Lung (tissue), 12 donors: ENCODE results near the gene SPSB1. TPM values are rescaled to one million over a fixed set of nuclear protein-coding genes. Genes with fewer than 3 reads are reported as not detected.
A peak's percentile ranks its signal among the peaks of the same experiment; 100 is the strongest.

ENCODE experiments used
- ATAC-seq: fragments of 200-7000 bp; cut with Tn5 transposase; one replicate; pipeline ENCODE4 v1.9.1; 2020; ENCODE audit warnings: moderate number of reproducible peaks; ENCODE audit not compliant: insufficient read depth, low FRiP score
- DNase-seq, 3 donors: peaks; one replicate each; pipeline ENCODE4 v3.0.0-alpha.2; 2013 to 2017
- H3K27ac ChIP-seq, 2 donors: one replicate each; pipeline ENCODE4 v1.5.1; 2013; ENCODE audit warnings: mild to moderate bottlenecking in 2 of 2, moderate library complexity in 2 of 2, control low read depth in 1 of 2, inconsistent platforms in 1 of 2, low read depth in 1 of 2, low read length in 1 of 2
- H3K27me3 ChIP-seq, 3 donors: one replicate each; pipeline ENCODE4 v1.5.1; 2013; ENCODE audit warnings: low read length in 2 of 3; ENCODE audit not compliant: control insufficient read depth in 3 of 3, insufficient read depth in 3 of 3
- H3K36me3 ChIP-seq, 4 donors: one replicate each; pipeline ENCODE4 v1.5.1; 2013; ENCODE audit warnings: low read length in 4 of 4, mild to moderate bottlenecking in 1 of 4, moderate library complexity in 1 of 4; ENCODE audit not compliant: control insufficient read depth in 4 of 4, insufficient read depth in 4 of 4
- H3K4me1 ChIP-seq, 5 donors: one replicate each; pipeline ENCODE4 v1.5.1; 2013; ENCODE audit warnings: low read length in 5 of 5, mild to moderate bottlenecking in 2 of 5, moderate library complexity in 1 of 5; ENCODE audit not compliant: control insufficient read depth in 5 of 5, insufficient read depth in 5 of 5
- H3K4me3 ChIP-seq: one replicate; pipeline ENCODE4 v1.5.1; 2013; ENCODE audit warnings: mild to moderate bottlenecking, control low read depth, moderate library complexity
- H3K9ac ChIP-seq, 2 donors: one replicate each; pipeline ENCODE4 v1.5.1; 2013; ENCODE audit warnings: low read length in 2 of 2, control low read depth in 1 of 2; ENCODE audit not compliant: insufficient read depth in 1 of 2
- H3K9me3 ChIP-seq, 4 donors: one replicate each; pipeline ENCODE4 v1.5.1; 2013; ENCODE audit warnings: low read length in 3 of 4, mild to moderate bottlenecking in 1 of 4, moderate library complexity in 1 of 4; ENCODE audit not compliant: control insufficient read depth in 4 of 4, insufficient read depth in 3 of 4
- WGBS, 2 donors: extraction: QIAGEN DNeasy Blood & Tissue Kit; methylation state at CpG; one replicate each; pipeline ENCODE4 v1.1.7; 2013; 5-methylcytosine and 5-hydroxymethylcytosine counted together
- polyA plus RNA-seq, 2 donors: library from polyadenylated mRNA; stranded (reverse); fragments of 200-250 nt; gene quantifications; one replicate each; pipeline ENCODE4 v1.2.1, GENCODE V29; 2013
- total RNA-seq, 2 donors: library from RNA; depleted of rRNA in 1 of 2; stranded (reverse); fragments of >200 nt in 1 of 2; gene quantifications; one replicate each; pipeline ENCODE4 v1.2.1, GENCODE V29; 2014 to 2021
- TF ChIP-seq, protein P1 (sequence below): IDR thresholded peaks from 2 replicates; pipeline ENCODE4 v1.5.1; 2012; ENCODE audit warnings: mild to moderate bottlenecking; ENCODE audit errors: control extremely low read depth, extremely low read depth
- donor health status: control.
- donor health status: control.
- donor health status: Bipolar disorder and iron deficiency.
- donor health status: healthy.
- donor health status: DM: yes; HTN: yes; CAD: no.

Gene SPSB1
- total and polyA plus RNA-seq, 4 donors: 9.5 to 25.9 (median 21.6) TPM

DNA sequence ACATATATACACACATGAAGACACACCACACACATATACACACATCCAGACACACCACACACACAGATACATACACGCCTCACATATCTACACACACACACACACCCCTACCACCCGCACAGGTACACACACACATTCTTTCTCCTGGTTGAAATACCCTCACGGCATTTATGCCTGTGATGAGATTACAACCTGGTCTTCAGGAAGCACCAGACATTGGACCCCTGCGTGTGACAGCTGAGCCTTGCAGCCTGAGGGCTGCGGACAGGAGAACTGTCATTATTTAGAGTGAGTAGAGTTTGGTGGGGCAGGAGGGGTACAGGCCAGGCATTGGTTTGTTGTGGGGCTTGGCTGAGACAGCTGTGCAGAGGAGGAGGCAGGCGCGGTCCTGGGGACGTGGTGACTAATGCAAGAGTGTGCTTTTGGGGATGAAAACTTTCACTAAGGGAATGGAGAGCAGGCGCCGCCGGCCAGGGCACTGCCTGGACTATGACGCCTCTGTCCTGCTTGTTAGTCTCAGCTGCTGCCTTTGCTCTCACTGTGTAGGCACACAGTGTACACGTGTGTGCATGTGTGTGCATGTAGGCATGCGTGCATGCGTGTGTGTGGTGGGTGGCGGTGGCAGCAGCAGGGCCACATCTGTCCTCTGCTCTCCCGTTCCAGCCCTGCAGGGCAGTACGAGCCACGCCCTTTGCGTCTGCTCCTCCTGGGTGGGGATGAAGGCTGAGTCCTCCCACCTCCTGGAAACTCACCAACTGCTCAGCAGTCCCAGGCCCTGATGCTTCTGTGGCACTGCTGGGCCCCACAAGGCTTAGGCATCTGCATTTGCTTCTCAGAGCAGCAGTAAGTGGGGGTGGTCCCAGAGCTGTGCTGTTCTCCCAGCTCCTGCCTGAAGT lies 57.6 kb downstream of the SPSB1 start:
- peak overlapping the region in 1 of 2 donors; percentile 2 for H3K27ac ChIP-seq
- H3K9ac ChIP-seq: no peak overlapping the region
- H3K27me3 ChIP-seq: no peaks in the 10 kb centered on the region
- TF ChIP-seq, protein P1, sequence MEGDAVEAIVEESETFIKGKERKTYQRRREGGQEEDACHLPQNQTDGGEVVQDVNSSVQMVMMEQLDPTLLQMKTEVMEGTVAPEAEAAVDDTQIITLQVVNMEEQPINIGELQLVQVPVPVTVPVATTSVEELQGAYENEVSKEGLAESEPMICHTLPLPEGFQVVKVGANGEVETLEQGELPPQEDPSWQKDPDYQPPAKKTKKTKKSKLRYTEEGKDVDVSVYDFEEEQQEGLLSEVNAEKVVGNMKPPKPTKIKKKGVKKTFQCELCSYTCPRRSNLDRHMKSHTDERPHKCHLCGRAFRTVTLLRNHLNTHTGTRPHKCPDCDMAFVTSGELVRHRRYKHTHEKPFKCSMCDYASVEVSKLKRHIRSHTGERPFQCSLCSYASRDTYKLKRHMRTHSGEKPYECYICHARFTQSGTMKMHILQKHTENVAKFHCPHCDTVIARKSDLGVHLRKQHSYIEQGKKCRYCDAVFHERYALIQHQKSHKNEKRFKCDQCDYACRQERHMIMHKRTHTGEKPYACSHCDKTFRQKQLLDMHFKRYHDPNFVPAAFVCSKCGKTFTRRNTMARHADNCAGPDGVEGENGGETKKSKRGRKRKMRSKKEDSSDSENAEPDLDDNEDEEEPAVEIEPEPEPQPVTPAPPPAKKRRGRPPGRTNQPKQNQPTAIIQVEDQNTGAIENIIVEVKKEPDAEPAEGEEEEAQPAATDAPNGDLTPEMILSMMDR: no peak
- ATAC-seq (no peak), DNase-seq (no peak)
- 92 to 94% methylated on average over 20 of the region's 20 CpGs for WGBS, 2 donors
- H3K4me3 ChIP-seq: no peak overlapping the region
- H3K36me3 ChIP-seq: peaks cover 0 to 2% (median 0%) of the 10 kb centered on the region in 4 donors
- H3K9me3 ChIP-seq: peaks cover 0 to 2% (median 0%) of the 10 kb centered on the region in 4 donors
- H3K4me1 ChIP-seq: peaks cover 0 to 9% (median 3%) of the 10 kb centered on the region in 5 donors

GRCh38 chr1:9350960-9351359 lies 58.3 kb downstream of the SPSB1 start:
- TF ChIP-seq, protein P1: no peak
- no peak for ATAC-seq
- peaks cover 0 to 9% (median 3%) of the 10 kb centered on the region in 5 donors for H3K4me1 ChIP-seq
- H3K9me3 ChIP-seq: peaks cover 0 to 2% (median 0%) of the 10 kb centered on the region in 4 donors
- no peaks in the 10 kb centered on the region for H3K27me3 ChIP-seq
- no peak overlapping the region for H3K27ac ChIP-seq
- H3K4me3 ChIP-seq: no peak overlapping the region
- WGBS, 2 donors: 87 to 98% methylated on average over 4 of the region's 4 CpGs
- no peak for DNase-seq
- H3K36me3 ChIP-seq: peaks cover 0 to 4% (median 0%) of the 10 kb centered on the region in 4 donors
- H3K9ac ChIP-seq: no peak overlapping the region

DNA sequence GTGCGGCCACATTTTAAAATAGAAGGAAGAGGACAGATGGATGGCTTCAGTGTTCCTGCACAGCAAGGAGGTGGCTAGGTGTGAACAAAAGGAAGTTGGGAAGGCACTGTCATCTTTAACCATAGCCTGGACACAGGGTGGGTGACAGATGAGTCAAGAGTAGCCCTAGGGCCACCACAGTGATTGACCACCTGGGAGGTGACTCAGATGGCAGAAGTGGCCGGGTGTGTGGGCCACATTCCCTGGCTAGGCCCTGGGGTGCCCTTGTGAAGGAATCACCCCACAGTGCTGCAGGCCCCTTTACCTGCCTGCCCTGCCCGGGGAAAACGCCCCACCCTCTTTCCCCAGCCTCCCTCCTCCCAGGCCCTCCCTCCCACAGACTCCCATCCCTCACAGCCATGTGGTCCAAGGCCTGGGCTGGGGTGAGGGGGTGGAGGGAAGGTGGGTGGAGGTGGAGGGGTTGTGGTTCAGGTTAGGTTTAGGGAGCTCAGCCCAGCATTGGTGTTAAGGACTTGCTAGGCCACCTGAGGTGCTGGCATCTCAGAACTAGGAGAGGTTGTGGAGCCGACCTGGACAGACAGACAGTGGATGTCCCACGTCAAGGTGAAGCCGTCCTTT lies 59.1 kb downstream of the SPSB1 start:
- no peak overlapping the region for H3K9ac ChIP-seq
- H3K4me3 ChIP-seq: no peak overlapping the region
- peaks cover 0 to 9% (median 3%) of the 10 kb centered on the region in 5 donors for H3K4me1 ChIP-seq
- DNase-seq (no peak), ATAC-seq (no peak)
- 89% methylated on average over 7 of the region's 7 CpGs for WGBS, 2 donors
- H3K36me3 ChIP-seq: peaks cover 0 to 11% (median 5%) of the 10 kb centered on the region in 4 donors
- H3K27me3 ChIP-seq: no peaks in the 10 kb centered on the region
- TF ChIP-seq, protein P1: no peak
- H3K27ac ChIP-seq: no peak overlapping the region
- H3K9me3 ChIP-seq: peaks cover 0 to 2% (median 0%) of the 10 kb centered on the region in 4 donors
